Osteoblast (primary cell): Measurements from ENCODE around the gene SV2B. TPM values are rescaled to one million over a fixed set of nuclear protein-coding genes. Genes with fewer than 3 reads are reported as not detected.
"Not testable (repeated sequence)": the region's sequence is repeated elsewhere in the genome, so short reads cannot be mapped to it uniquely, and the experiment has no call there.

Experiments used
- DNase-seq: peaks from one replicate; pipeline ENCODE4 v3.0.0; 2011; ENCODE audit warnings: low spot score, mixed read lengths; ENCODE audit not compliant: insufficient read length; ENCODE audit errors: missing footprints
- H2AFZ ChIP-seq: 2 replicates; pipeline ENCODE4 v1.6.0; 2011; ENCODE audit warnings: mild to moderate bottlenecking, low read length
- H3K27ac ChIP-seq: 2 replicates; pipeline ENCODE4 v1.5.1; 2011; ENCODE audit warnings: mild to moderate bottlenecking, low read depth, low read length, moderate library complexity
- H3K27me3 ChIP-seq: 2 replicates; pipeline ENCODE4 v1.6.0; 2012; ENCODE audit warnings: mild to moderate bottlenecking, control low read depth, inconsistent platforms, low read length, moderate library complexity; ENCODE audit not compliant: insufficient read depth
- H3K36me3 ChIP-seq: 2 replicates; pipeline ENCODE4 v1.5.1; 2011; ENCODE audit warnings: mild to moderate bottlenecking, low read length, control low read depth, moderate library complexity; ENCODE audit not compliant: insufficient read depth
- H3K4me1 ChIP-seq: 2 replicates; pipeline ENCODE4 v1.5.1; 2011; ENCODE audit warnings: mild to moderate bottlenecking, low read length, control low read depth, moderate library complexity; ENCODE audit not compliant: insufficient read depth
- H3K4me2 ChIP-seq: 2 replicates; pipeline ENCODE4 v1.6.0; 2011; ENCODE audit warnings: mild to moderate bottlenecking, low read length; ENCODE audit not compliant: insufficient read depth
- H3K4me3 ChIP-seq: fragments of 200-600 bp; sonication (generic); 3 replicates; pipeline ENCODE4 v1.5.1; 2012; ENCODE audit warnings: mild to moderate bottlenecking, low read length, inconsistent platforms; ENCODE audit not compliant: insufficient read depth
- H3K79me2 ChIP-seq: 2 replicates; pipeline ENCODE4 v1.6.0; 2012; ENCODE audit warnings: mild to moderate bottlenecking, low read length, control low read depth, inconsistent platforms; ENCODE audit not compliant: insufficient read depth
- H3K9me3 ChIP-seq: 2 replicates; pipeline ENCODE4 v1.5.1; 2011; ENCODE audit warnings: low read depth, low read length, control low read depth
- H4K20me1 ChIP-seq: 2 replicates; pipeline ENCODE4 v1.6.0; 2012; ENCODE audit warnings: mild to moderate bottlenecking, low read length, control low read depth; ENCODE audit not compliant: insufficient read depth
- total RNA-seq: library from RNA; depleted of rRNA; stranded (reverse); fragments of >200 nt; gene quantifications from 2 replicates; pipeline ENCODE4 v1.2.3, GENCODE V29; 2012
- TF ChIP-seq, protein P1 (sequence below): IDR thresholded peaks from 2 replicates; pipeline ENCODE4 v1.5.1; 2011; ENCODE audit warnings: mild to moderate bottlenecking, low read depth, low read length, moderate library complexity; ENCODE audit errors: extremely low read depth

Gene SV2B
- total RNA-seq, 1 donor, result not detected

DNA sequence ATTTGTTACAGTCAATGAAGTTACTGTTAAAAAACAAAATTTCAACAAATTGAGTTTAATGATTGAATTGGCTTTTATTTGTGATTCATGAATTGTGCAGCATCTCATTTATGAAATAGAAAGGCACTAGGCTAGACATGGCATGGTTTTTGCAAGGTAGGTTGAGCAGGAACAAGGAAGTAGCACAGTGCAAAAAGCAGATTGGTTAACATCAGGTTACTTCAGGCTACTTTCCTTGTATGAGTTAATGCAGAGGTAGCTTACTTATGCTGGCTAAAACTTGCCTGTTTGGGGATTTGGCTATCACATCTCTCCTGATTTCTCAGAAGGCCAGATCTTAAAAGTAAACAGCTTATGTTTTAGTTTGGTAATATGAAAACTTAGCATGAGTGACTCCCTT lies 23.0 kb upstream of the SV2B start:
- TF ChIP-seq, protein P1, sequence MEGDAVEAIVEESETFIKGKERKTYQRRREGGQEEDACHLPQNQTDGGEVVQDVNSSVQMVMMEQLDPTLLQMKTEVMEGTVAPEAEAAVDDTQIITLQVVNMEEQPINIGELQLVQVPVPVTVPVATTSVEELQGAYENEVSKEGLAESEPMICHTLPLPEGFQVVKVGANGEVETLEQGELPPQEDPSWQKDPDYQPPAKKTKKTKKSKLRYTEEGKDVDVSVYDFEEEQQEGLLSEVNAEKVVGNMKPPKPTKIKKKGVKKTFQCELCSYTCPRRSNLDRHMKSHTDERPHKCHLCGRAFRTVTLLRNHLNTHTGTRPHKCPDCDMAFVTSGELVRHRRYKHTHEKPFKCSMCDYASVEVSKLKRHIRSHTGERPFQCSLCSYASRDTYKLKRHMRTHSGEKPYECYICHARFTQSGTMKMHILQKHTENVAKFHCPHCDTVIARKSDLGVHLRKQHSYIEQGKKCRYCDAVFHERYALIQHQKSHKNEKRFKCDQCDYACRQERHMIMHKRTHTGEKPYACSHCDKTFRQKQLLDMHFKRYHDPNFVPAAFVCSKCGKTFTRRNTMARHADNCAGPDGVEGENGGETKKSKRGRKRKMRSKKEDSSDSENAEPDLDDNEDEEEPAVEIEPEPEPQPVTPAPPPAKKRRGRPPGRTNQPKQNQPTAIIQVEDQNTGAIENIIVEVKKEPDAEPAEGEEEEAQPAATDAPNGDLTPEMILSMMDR, result no peak
- no peaks in the 10 kb centered on the region for H4K20me1 ChIP-seq
- no peaks in the 10 kb centered on the region for H3K79me2 ChIP-seq
- H3K9me3 ChIP-seq, result no peaks in the 10 kb centered on the region
- H3K4me1 ChIP-seq, result no peaks in the 10 kb centered on the region
- H3K27ac ChIP-seq, result no peak overlapping the region
- H3K4me2 ChIP-seq, result no peak overlapping the region
- no peaks in the 10 kb centered on the region for H3K27me3 ChIP-seq
- no peak overlapping the region for H2AFZ ChIP-seq
- no peak overlapping the region for H3K4me3 ChIP-seq
- H3K36me3 ChIP-seq, result no peaks in the 10 kb centered on the region
- no peak for DNase-seq

DNA sequence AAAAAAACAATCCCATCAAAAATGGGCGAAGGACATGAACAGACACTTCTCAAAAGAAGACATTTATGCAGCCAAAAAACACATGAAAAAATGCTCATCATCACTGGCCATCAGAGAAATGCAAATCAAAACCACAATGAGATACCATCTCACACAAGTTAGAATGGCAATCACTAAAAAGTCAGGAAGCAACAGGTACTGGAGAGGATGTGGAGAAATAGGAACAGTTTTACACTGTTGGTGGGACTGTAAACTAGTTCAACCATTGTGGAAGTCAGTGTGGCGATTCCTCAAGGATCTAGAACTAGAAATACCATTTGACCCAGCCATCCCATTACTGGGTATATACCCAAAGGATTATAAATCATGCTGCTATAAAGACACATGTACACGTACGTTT lies 6.2 kb upstream of the SV2B start:
- not testable (repeated sequence) for H3K4me2 ChIP-seq, H3K36me3 ChIP-seq, H3K4me3 ChIP-seq, H4K20me1 ChIP-seq, H3K4me1 ChIP-seq, H2AFZ ChIP-seq, H3K79me2 ChIP-seq, DNase-seq, H3K27ac ChIP-seq, H3K27me3 ChIP-seq, H3K9me3 ChIP-seq

GRCh38 chr15:91098451-91098850 lies 1.6 kb upstream of the SV2B start:
- no peak overlapping the region for H3K27ac ChIP-seq
- no peaks in the 10 kb centered on the region for H3K79me2 ChIP-seq
- peaks cover 39% of the 10 kb centered on the region for H3K27me3 ChIP-seq
- peaks cover 7% of the 10 kb centered on the region for H3K4me1 ChIP-seq
- H2AFZ ChIP-seq, result no peak overlapping the region
- no peak overlapping the region for H3K4me2 ChIP-seq
- no peak overlapping the region for H3K4me3 ChIP-seq
- H4K20me1 ChIP-seq, result no peaks in the 10 kb centered on the region
- TF ChIP-seq, protein P1, result no peak
- H3K9me3 ChIP-seq, result no peaks in the 10 kb centered on the region
- DNase-seq, result no peak
- no peaks in the 10 kb centered on the region for H3K36me3 ChIP-seq

- H3K4me3 ChIP-seq, result peak overlapping the region; percentile 63
- H4K20me1 ChIP-seq, result no peaks in the 10 kb centered on the region
- peak overlapping the region; percentile 75 for H3K4me2 ChIP-seq
- H3K36me3 ChIP-seq, result no peaks in the 10 kb centered on the region
- TF ChIP-seq, protein P1, result no peak
- no peaks in the 10 kb centered on the region for H3K79me2 ChIP-seq
- no peaks in the 10 kb centered on the region for H3K9me3 ChIP-seq
- H3K4me1 ChIP-seq, result peaks cover 7% of the 10 kb centered on the region
- no peak overlapping the region for H3K27ac ChIP-seq
- no peak overlapping the region for H2AFZ ChIP-seq
- peak; percentile 79 for DNase-seq
- H3K27me3 ChIP-seq, result peaks cover 39% of the 10 kb centered on the region
These were observed 452 bp upstream of the SV2B start for GRCh38 chr15:91099616-91099994.
